Neuronal stem cell (in vitro differentiated cells): ENCODE measurements around the gene CDKN1A.

Experiments used
- DNase-seq: peaks from one replicate; pipeline ENCODE4 v3.0.0-alpha.2; 2013; ENCODE audit warnings: low spot score
- H2AFZ ChIP-seq: one replicate; pipeline ENCODE4 v1.6.1; 2013; ENCODE audit warnings: mild to moderate bottlenecking, low read length, inconsistent platforms
- H2AK5ac ChIP-seq: 2 replicates; pipeline ENCODE4 v1.6.1; 2013; ENCODE audit warnings: low read depth, mild to moderate bottlenecking, inconsistent platforms, low read length, moderate library complexity, mixed read lengths
- H2BK120ac ChIP-seq: 2 replicates; pipeline ENCODE4 v1.6.1; 2013; ENCODE audit warnings: low read depth, mild to moderate bottlenecking, inconsistent platforms, low read length, moderate library complexity, mixed read lengths
- H2BK12ac ChIP-seq: one replicate; pipeline ENCODE4 v1.6.1; 2013; ENCODE audit warnings: low read length, inconsistent platforms
- H2BK15ac ChIP-seq: 2 replicates; pipeline ENCODE4 v1.6.1; 2013; ENCODE audit warnings: mild to moderate bottlenecking, low read length, inconsistent platforms, mixed read lengths
- H2BK5ac ChIP-seq: one replicate; pipeline ENCODE4 v1.6.1; 2013; ENCODE audit warnings: inconsistent platforms, mild to moderate bottlenecking, low read length, moderate library complexity
- H3K14ac ChIP-seq: one replicate; pipeline ENCODE4 v1.6.1; 2013; ENCODE audit warnings: low read length, inconsistent platforms
- H3K18ac ChIP-seq: 2 replicates; pipeline ENCODE4 v1.6.1; 2013; ENCODE audit warnings: low read length, inconsistent platforms
- H3K23ac ChIP-seq: 2 replicates; pipeline ENCODE4 v1.6.1; 2013; ENCODE audit warnings: low read depth, mild to moderate bottlenecking, mixed read lengths, low read length, inconsistent platforms; ENCODE audit not compliant: poor library complexity
- H3K27ac ChIP-seq: replicated peaks from 3 replicates; pipeline ENCODE4 v1.5.1; 2013; ENCODE audit warnings: low read length, inconsistent platforms
- H3K27me3 ChIP-seq, 3 experiments: 2 replicates each; pipeline ENCODE4 v1.6.1; 2013; ENCODE audit warnings: low read length in 3 of 3, mild to moderate bottlenecking in 2 of 3, inconsistent platforms in 1 of 3, low read depth in 1 of 3, mixed read lengths in 1 of 3, moderate library complexity in 1 of 3; ENCODE audit not compliant: control insufficient read depth in 3 of 3, insufficient read depth in 3 of 3
- H3K36me3 ChIP-seq, 2 donors: replicated peaks in 1 of 2; 2 replicates each; pipeline ENCODE4 v1.6.1; 2013; ENCODE audit warnings: low read length in 2 of 2; ENCODE audit not compliant: control insufficient read depth in 2 of 2, insufficient read depth in 2 of 2
- H3K4ac ChIP-seq: 2 replicates; pipeline ENCODE4 v1.6.1; 2013; ENCODE audit warnings: inconsistent platforms, mild to moderate bottlenecking, low read length, moderate library complexity
- H3K4me1 ChIP-seq, 2 donors: 1 replicate in 1 of 2; 2 replicates in 1 of 2; pipeline ENCODE4 v1.6.1; 2013; ENCODE audit warnings: low read length in 2 of 2, low read depth in 1 of 2; ENCODE audit not compliant: control insufficient read depth in 2 of 2, insufficient read depth in 1 of 2
- H3K4me2 ChIP-seq: one replicate; pipeline ENCODE4 v1.6.1; 2013; ENCODE audit warnings: mild to moderate bottlenecking, low read length, inconsistent platforms; ENCODE audit not compliant: insufficient read depth, poor library complexity, severe bottlenecking
- H3K4me3 ChIP-seq, 2 donors: 2 replicates each; pipeline ENCODE4 v1.5.1; 2013; ENCODE audit warnings: low read length in 2 of 2, mild to moderate bottlenecking in 2 of 2, inconsistent platforms in 1 of 2, moderate library complexity in 1 of 2
- H3K79me1 ChIP-seq: one replicate; pipeline ENCODE4 v1.6.1; 2013; ENCODE audit warnings: low read depth, mild to moderate bottlenecking, inconsistent platforms, low read length, moderate library complexity
- H3K9ac ChIP-seq: one replicate; pipeline ENCODE4 v1.6.1; 2013; ENCODE audit warnings: mild to moderate bottlenecking, low read depth, low read length, inconsistent platforms; ENCODE audit not compliant: poor library complexity
- H3K9me3 ChIP-seq, 2 donors: replicated peaks in 1 of 2; 2 replicates each; pipeline versions ENCODE3 to v1.6.1; 2013; ENCODE audit warnings: low read length in 2 of 2, mild to moderate bottlenecking in 2 of 2, inconsistent platforms in 1 of 2, low read depth in 1 of 2, mixed read lengths in 1 of 2, moderate library complexity in 1 of 2; ENCODE audit not compliant: control insufficient read depth in 2 of 2, insufficient read depth in 1 of 2
- H4K8ac ChIP-seq: one replicate; pipeline ENCODE4 v1.6.1; 2013; ENCODE audit warnings: low read depth, mild to moderate bottlenecking, inconsistent platforms, low read length, moderate library complexity
- H4K91ac ChIP-seq: one replicate; pipeline ENCODE4 v1.6.1; 2013; ENCODE audit warnings: low read length, low read depth, mild to moderate bottlenecking, inconsistent platforms; ENCODE audit not compliant: poor library complexity
- WGBS, 2 donors: extraction: QIAGEN DNeasy Blood & Tissue Kit; methylation state at CpG; one replicate each; pipeline ENCODE4 v1.1.7; 2013; ENCODE audit warnings: missing lambda C conversion rate in 2 of 2, mixed read lengths in 1 of 2; ENCODE audit not compliant: insufficient read length in 2 of 2, insufficient replicate concordance in 1 of 2; ENCODE audit errors: extremely low coverage in 2 of 2; 5-methylcytosine and 5-hydroxymethylcytosine counted together

Gene CDKN1A

GRCh38 chr6:36683656-36684446 lies 5.3 kb downstream of the CDKN1A start:
- Histone ChIP-seq H2BK12ac (no peak overlapping the region), H3K4me3 (peak overlapping the region in 1 of 2 donors; percentile 13), H2BK120ac (no peak overlapping the region), H3K4me2 (no peak overlapping the region), H3K4ac (no peak overlapping the region), H3K9ac (no peak overlapping the region), H3K36me3 (peaks cover 29 to 64% of the 10 kb centered on the region in 2 donors), H3K4me1 (peaks cover 6 to 12% of the 10 kb centered on the region in 2 donors), H3K27me3 (peaks cover 0 to 15% (median 0%) of the 10 kb centered on the region in 3 experiments), H4K91ac (no peak overlapping the region), H3K23ac (peak overlapping the region; percentile 91), H2AK5ac (peak overlapping the region; percentile 28), H2BK15ac (no peak overlapping the region), H3K18ac (no peak overlapping the region), H4K8ac (no peak overlapping the region), H3K14ac (no peak overlapping the region), H3K9me3 (peaks cover 0 to 4% of the 10 kb centered on the region in 2 donors), H3K79me1 (peaks cover 21% of the 10 kb centered on the region), H2BK5ac (no peak overlapping the region), H2AFZ (no peak overlapping the region), H3K27ac (no peak overlapping the region)
- no peak for DNase-seq
- WGBS, 2 donors = no CpG with 5 or more reads among the region's 29 CpGs

GRCh38 chr6:36684447-36684812 lies 5.9 kb downstream of the CDKN1A start:
- Histone ChIP-seq H2AFZ (no peak overlapping the region), H4K8ac (no peak overlapping the region), H3K4me2 (no peak overlapping the region), H3K27me3 (peaks cover 0 to 9% (median 0%) of the 10 kb centered on the region in 3 experiments), H2BK120ac (no peak overlapping the region), H3K36me3 (peaks cover 29 to 64% of the 10 kb centered on the region in 2 donors), H3K9ac (no peak overlapping the region), H2AK5ac (peak overlapping the region; percentile 28), H3K9me3 (peaks cover 0 to 4% of the 10 kb centered on the region in 2 donors), H2BK12ac (no peak overlapping the region), H3K79me1 (peaks cover 16% of the 10 kb centered on the region), H3K27ac (no peak overlapping the region), H3K4ac (no peak overlapping the region), H3K4me3 (peak overlapping the region in 1 of 2 donors; percentile 13), H2BK5ac (no peak overlapping the region), H3K23ac (peak overlapping the region; percentile 91), H4K91ac (no peak overlapping the region), H3K18ac (no peak overlapping the region), H2BK15ac (no peak overlapping the region), H3K4me1 (peaks cover 3 to 12% of the 10 kb centered on the region in 2 donors), H3K14ac (no peak overlapping the region)
- WGBS, 2 donors = no CpG with 5 or more reads among the region's 6 CpGs
- DNase-seq = no peak

GRCh38 chr6:36685166-36685924 lies 6.8 kb downstream of the CDKN1A start:
- Histone ChIP-seq H3K27me3 (peaks cover 0 to under 1% (median 0%) of the 10 kb centered on the region in 3 experiments), H2BK5ac (no peak overlapping the region), H4K91ac (no peak overlapping the region), H3K4me2 (no peak overlapping the region), H3K4me1 (peaks cover 3 to 12% of the 10 kb centered on the region in 2 donors), H3K9me3 (peaks cover 0 to 4% of the 10 kb centered on the region in 2 donors), H3K4me3 (no peak overlapping the region), H2BK12ac (no peak overlapping the region), H2AFZ (no peak overlapping the region), H3K27ac (no peak overlapping the region), H2BK120ac (no peak overlapping the region), H3K18ac (no peak overlapping the region), H3K4ac (no peak overlapping the region), H3K9ac (no peak overlapping the region), H3K14ac (no peak overlapping the region), H3K79me1 (peaks cover 11% of the 10 kb centered on the region), H3K23ac (no peak overlapping the region), H4K8ac (no peak overlapping the region), H2AK5ac (no peak overlapping the region), H2BK15ac (no peak overlapping the region), H3K36me3 (peaks cover 29 to 64% of the 10 kb centered on the region in 2 donors)
- DNase-seq = no peak
- no CpG with 5 or more reads among the region's 20 CpGs for whole genome bisulfite sequencing, 2 donors
